Hepatocyte (in vitro differentiated cells): ENCODE results near the gene PIK3AP1. TPM values are rescaled to one million over a fixed set of nuclear protein-coding genes. Genes with fewer than 3 reads are reported as not detected.
A peak's percentile ranks its signal among the peaks of the same experiment; 100 is the strongest.

Experiments
- DNase-seq: peaks from one replicate; pipeline ENCODE4 v3.0.0-alpha.2; 2016; ENCODE audit warnings: low spot score
- H2AFZ ChIP-seq: fragments of 200-600 bp; sonication (generic); 2 replicates; pipeline ENCODE4 v1.6.0; 2016; ENCODE audit warnings: antibody characterized with exemption, mild to moderate bottlenecking
- H3K27ac ChIP-seq: fragments of 200-600 bp; sonication (generic); 2 replicates; pipeline ENCODE4 v1.5.1; 2016; ENCODE audit warnings: mild to moderate bottlenecking
- H3K27me3 ChIP-seq: fragments of 200-600 bp; sonication (generic); 2 replicates; pipeline ENCODE4 v1.6.1; 2016
- H3K36me3 ChIP-seq: fragments of 200-600 bp; sonication (generic); replicated peaks from 2 replicates; pipeline ENCODE4 v1.5.1; 2016; ENCODE audit warnings: low read depth; ENCODE audit not compliant: insufficient read depth
- H3K4me1 ChIP-seq: fragments of 200-600 bp; sonication (generic); 2 replicates; pipeline ENCODE4 v1.5.1; 2016; ENCODE audit warnings: mild to moderate bottlenecking, moderate library complexity; ENCODE audit not compliant: insufficient read depth
- H3K4me2 ChIP-seq: fragments of 200-600 bp; sonication (generic); 2 replicates; pipeline ENCODE4 v1.6.0; 2016
- H3K4me3 ChIP-seq: fragments of 200-600 bp; sonication (generic); 2 replicates; pipeline ENCODE4 v1.5.1; 2016; ENCODE audit warnings: mild to moderate bottlenecking
- H3K79me2 ChIP-seq: fragments of 200-600 bp; sonication (generic); 2 replicates; pipeline ENCODE4 v1.6.0; 2017; ENCODE audit warnings: mild to moderate bottlenecking
- H3K9me2 ChIP-seq: fragments of 200-600 bp; sonication (generic); replicated peaks from 2 replicates; pipeline ENCODE4 v1.6.0; 2017; ENCODE audit warnings: mild to moderate bottlenecking; ENCODE audit not compliant: insufficient read depth
- H3K9me3 ChIP-seq: fragments of 200-600 bp; sonication (generic); 2 replicates; pipeline ENCODE4 v1.5.1; 2016; ENCODE audit warnings: low read depth, mild to moderate bottlenecking
- H4K20me1 ChIP-seq: fragments of 200-600 bp; sonication (generic); 2 replicates; pipeline ENCODE4 v1.6.0; 2016; ENCODE audit warnings: mild to moderate bottlenecking; ENCODE audit not compliant: insufficient read depth, poor library complexity, severe bottlenecking
- CTCF ChIP-seq: fragments of 200-600 bp; sonication (generic); IDR thresholded peaks from 2 replicates; pipeline ENCODE4 v1.5.1; 2016; ENCODE audit warnings: antibody characterized with exemption, mild to moderate bottlenecking; ENCODE audit not compliant: poor library complexity
- EZH2 ChIP-seq: fragments of 200-600 bp; sonication (generic); IDR thresholded peaks from 2 replicates; pipeline ENCODE4 v1.6.1; 2016; ENCODE audit warnings: antibody characterized with exemption, mild to moderate bottlenecking, borderline replicate concordance
- EZH2phosphoT487 ChIP-seq: fragments of 200-600 bp; sonication (generic); IDR thresholded peaks from one replicate; pipeline ENCODE4 v1.6.1; 2018; ENCODE audit warnings: antibody characterized with exemption, mild to moderate bottlenecking, low read depth, moderate library complexity; ENCODE audit not compliant: unreplicated experiment, severe bottlenecking
- WGBS: methylation state at CpG from one replicate; pipeline ENCODE4 v1.1.6; 2016; ENCODE audit warnings: low lambda C conversion rate; ENCODE audit errors: missing lambda C conversion rate; 5-methylcytosine and 5-hydroxymethylcytosine counted together
- polyA plus RNA-seq: library from polyadenylated mRNA; unstranded; fragments of >200 nt; fragmentation: Nextera tagmentation; extraction: Ambion mirVana; gene quantifications from 2 replicates; pipeline ENCODE4 v1.2.1, GENCODE V29; 2016
- total RNA-seq: library from RNA; depleted of rRNA; stranded (reverse); fragments of >200 nt; gene quantifications from 2 replicates; pipeline ENCODE4 v1.2.3, GENCODE V29; 2014

The PIK3AP1 gene
- total and polyA plus RNA-seq, 2 experiments from 2014 or later: 2.5 to 8.4 TPM

- WGBS: 65% methylated on average over 9 of the region's 9 CpGs
- H3K36me3 ChIP-seq: no peaks in the 10 kb centered on the region
- no peaks in the 10 kb centered on the region for H3K27me3 ChIP-seq
- TF ChIP-seq CTCF (peak; percentile 79), EZH2 (no peak)
- H4K20me1 ChIP-seq: no peaks in the 10 kb centered on the region
- no peak overlapping the region for H3K4me2 ChIP-seq
- H3K9me3 ChIP-seq: no peaks in the 10 kb centered on the region
- no peak overlapping the region for H3K4me3 ChIP-seq
- H3K9me2 ChIP-seq: no peaks in the 10 kb centered on the region
- no peaks in the 10 kb centered on the region for H3K79me2 ChIP-seq
- no peaks in the 10 kb centered on the region for H3K4me1 ChIP-seq
- no peak overlapping the region for H3K27ac ChIP-seq
- peak; percentile 83 for DNase-seq
- no peak overlapping the region for H2AFZ ChIP-seq
These were observed 45.3 kb upstream of the PIK3AP1 start for GRCh38 chr10:96765406-96766240.

DNA sequence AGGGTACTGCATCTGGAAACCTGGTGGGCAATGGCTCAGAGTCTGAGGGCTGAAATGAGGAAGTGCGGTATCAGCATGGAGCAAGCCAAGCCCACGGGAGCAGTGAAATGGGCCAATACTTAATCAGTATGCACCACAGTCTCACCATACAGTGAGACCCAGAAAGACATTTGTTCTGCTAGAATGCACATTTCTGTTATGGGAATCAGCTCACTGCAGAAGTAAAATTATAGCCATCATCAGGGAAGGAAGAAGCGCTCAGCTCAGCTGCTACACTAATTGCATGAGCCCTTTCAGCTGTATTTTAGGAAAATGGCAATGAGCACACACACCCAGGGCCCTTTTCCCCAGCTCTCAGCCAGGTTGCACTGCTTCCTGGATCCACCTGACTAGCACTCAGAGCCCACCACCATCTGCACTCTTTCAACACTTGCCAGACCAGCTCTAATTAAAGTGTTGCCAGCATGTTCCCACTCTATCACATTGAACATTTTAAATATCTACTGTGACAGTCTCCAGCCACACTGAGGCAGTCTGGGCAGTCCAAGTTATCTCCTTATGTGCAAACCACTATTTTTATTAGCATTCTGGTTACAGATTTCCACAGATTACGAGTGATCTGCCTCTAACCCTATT, 44.2 kb upstream of the PIK3AP1 start:
- DNase-seq: no peak
- Histone ChIP-seq H3K79me2 (no peaks in the 10 kb centered on the region), H3K4me2 (no peak overlapping the region), H3K9me3 (no peaks in the 10 kb centered on the region), H3K27me3 (no peaks in the 10 kb centered on the region), H3K9me2 (no peaks in the 10 kb centered on the region), H3K4me3 (no peak overlapping the region), H3K4me1 (no peaks in the 10 kb centered on the region), H4K20me1 (no peaks in the 10 kb centered on the region), H3K36me3 (no peaks in the 10 kb centered on the region), H2AFZ (no peak overlapping the region), H3K27ac (no peak overlapping the region)
- TF ChIP-seq EZH2phosphoT487: no peak
- TF ChIP-seq EZH2: no peak
- TF ChIP-seq CTCF: no peak
- WGBS: 79% methylated on average over 4 of the region's 4 CpGs

- Histone ChIP-seq H4K20me1 (no peaks in the 10 kb centered on the region), H3K27ac (no peak overlapping the region), H3K4me2 (no peak overlapping the region), H3K9me2 (no peaks in the 10 kb centered on the region), H3K4me1 (no peaks in the 10 kb centered on the region), H2AFZ (no peak overlapping the region), H3K79me2 (no peaks in the 10 kb centered on the region), H3K27me3 (peaks cover 6% of the 10 kb centered on the region), H3K36me3 (no peaks in the 10 kb centered on the region), H3K4me3 (no peak overlapping the region), H3K9me3 (no peaks in the 10 kb centered on the region)
- TF ChIP-seq EZH2: no peak
- TF ChIP-seq EZH2phosphoT487: no peak
- no peak for TF ChIP-seq CTCF
- no peak for DNase-seq
- 88% methylated on average over 1 of the region's 1 CpG for WGBS
These were observed 38.1 kb upstream of the PIK3AP1 start for GRCh38 chr10:96758423-96758822.
